T-helper 2 cell treated with Interferon-gamma antibody and Interleukin-4, amounts not matched to agents 5 μg/mL and 100 μg/mL, for 36 hours (primary cell): ENCODE data around the gene TTC31.
"Not testable (repeated sequence)": the region's sequence is repeated elsewhere in the genome, so short reads cannot be mapped to it uniquely, and the experiment has no call there.

Experiments
- DNase-seq: peaks from one replicate; pipeline ENCODE4 v3.0.0; 2021; ENCODE audit warnings: low spot score
- H3K27ac Mint-ChIP-seq: one replicate; pipeline ENCODE4 v1.8.0; 2021; ENCODE audit warnings: mild to moderate bottlenecking, mixed read lengths
- H3K27me3 Mint-ChIP-seq: one replicate; pipeline ENCODE4 v1.8.0; 2021; ENCODE audit warnings: low read depth, mixed read lengths
- H3K36me3 Mint-ChIP-seq: one replicate; pipeline ENCODE4 v1.8.0; 2021; ENCODE audit warnings: low read depth, mixed read lengths
- H3K4me1 Mint-ChIP-seq: one replicate; pipeline ENCODE4 v1.8.0; 2021; ENCODE audit warnings: low read depth, mixed read lengths
- H3K4me3 Mint-ChIP-seq: one replicate; pipeline ENCODE4 v1.8.0; 2022; ENCODE audit warnings: mild to moderate bottlenecking, moderate library complexity, mixed read lengths
- H3K9me3 Mint-ChIP-seq: one replicate; pipeline ENCODE4 v1.8.0; 2021; ENCODE audit warnings: mixed read lengths

The TTC31 gene

DNA sequence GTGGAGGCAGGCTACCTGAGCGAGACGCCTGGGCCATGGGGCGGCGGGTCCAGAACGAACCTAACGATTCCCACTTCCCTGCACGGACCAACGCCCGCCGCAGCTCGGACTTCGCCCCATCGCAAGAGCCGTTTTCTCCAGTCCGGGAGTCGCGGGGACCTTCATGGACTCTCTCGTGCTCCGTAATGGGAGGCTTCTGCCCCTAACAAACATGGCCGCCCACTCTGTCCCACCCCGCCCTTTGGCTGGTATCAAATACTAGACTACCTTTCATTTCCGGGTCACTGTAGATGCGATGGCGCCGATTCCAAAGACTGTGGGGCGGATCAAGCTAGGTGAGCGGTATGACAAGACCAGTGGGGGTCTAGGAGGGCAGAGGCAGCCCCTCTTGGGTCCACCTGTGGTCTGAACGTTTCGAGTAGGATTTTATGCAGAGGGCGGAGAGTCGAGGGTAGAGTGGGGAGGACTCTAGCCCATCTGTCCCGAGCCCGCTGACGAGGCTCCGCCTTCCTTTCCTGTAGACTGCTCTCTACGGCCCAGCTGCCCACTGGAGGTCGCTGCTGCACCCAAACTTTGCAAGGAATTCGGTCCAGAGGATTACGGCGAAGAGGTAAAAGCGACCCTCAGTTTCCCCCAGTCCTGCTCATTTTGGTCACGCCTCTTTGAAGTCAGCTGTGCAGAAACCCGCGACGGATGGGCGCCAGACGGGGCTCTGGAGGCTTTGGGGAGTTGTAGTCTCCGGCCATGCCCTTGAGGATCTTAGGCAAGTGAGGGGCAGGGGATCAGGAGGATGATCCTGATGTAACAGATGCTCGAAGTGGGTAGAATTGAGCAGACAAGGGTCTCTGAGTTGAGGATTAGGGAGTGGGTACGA, at the start of gene TTC31, which contains the start of gene CCDC142:
Gene TTC31, plus strand, starts transcription at position 281 of the 874 bp plus-strand sequence. Its CDS starts 15 bp downstream, at position 296.
Gene CCDC142, minus strand, starts transcription at position 198 of the 874 bp plus-strand sequence. Its CDS starts 161 bp downstream, at position 37.
- Mint-ChIP-seq H3K4me1 (peaks cover 25% of the 10 kb centered on the region), H3K36me3 (peaks cover 39% of the 10 kb centered on the region), H3K4me3 (peak within 1 kb of the TSS; percentile 99), H3K27ac (peak within 1 kb of the TSS; percentile 99), H3K9me3 (no peaks in the 10 kb centered on the region), H3K27me3 (no peaks in the 10 kb centered on the region)
- peak; percentile 91 for DNase-seq

DNA sequence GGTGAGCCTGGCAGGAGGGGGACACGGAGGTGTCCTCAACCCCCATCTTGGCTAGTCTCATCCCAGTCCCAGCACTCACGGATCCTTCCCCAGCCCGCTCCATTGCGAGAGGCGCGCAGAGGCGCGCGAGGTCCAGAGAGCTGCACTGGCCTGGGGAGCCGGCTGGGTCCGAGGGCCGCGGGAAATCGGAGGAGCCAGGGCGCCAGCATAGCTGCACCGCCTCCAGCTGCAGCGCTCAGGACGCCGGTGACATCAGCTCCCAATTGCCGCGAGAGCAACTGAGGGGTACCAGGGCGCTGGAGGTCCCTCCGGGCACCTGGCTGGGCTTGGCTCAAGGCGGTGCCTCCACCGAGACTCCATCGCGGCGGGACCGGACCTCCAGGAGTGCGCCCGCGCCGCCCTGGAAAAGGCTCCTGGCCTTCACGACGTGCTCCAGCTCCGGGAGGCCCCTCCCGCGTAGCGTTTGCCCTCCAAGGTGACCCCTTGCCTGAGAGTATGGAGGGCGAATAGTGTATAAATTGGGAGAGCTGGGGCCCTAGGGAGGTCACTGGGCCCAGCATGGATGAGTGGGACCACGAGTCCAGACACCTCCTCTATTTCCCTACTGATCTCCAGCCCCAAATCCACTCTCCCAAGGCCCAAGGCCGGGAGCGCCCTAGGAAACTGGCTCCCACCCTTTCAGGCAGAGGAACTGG, 46.6 kb upstream of the TTC31 start:
- DNase-seq = no peak
- Mint-ChIP-seq H3K27ac (no peak overlapping the region), H3K27me3 (peaks cover 21% of the 10 kb centered on the region), H3K4me1 (no peaks in the 10 kb centered on the region), H3K36me3 (no peaks in the 10 kb centered on the region), H3K4me3 (no peak overlapping the region), H3K9me3 (no peaks in the 10 kb centered on the region)

DNA sequence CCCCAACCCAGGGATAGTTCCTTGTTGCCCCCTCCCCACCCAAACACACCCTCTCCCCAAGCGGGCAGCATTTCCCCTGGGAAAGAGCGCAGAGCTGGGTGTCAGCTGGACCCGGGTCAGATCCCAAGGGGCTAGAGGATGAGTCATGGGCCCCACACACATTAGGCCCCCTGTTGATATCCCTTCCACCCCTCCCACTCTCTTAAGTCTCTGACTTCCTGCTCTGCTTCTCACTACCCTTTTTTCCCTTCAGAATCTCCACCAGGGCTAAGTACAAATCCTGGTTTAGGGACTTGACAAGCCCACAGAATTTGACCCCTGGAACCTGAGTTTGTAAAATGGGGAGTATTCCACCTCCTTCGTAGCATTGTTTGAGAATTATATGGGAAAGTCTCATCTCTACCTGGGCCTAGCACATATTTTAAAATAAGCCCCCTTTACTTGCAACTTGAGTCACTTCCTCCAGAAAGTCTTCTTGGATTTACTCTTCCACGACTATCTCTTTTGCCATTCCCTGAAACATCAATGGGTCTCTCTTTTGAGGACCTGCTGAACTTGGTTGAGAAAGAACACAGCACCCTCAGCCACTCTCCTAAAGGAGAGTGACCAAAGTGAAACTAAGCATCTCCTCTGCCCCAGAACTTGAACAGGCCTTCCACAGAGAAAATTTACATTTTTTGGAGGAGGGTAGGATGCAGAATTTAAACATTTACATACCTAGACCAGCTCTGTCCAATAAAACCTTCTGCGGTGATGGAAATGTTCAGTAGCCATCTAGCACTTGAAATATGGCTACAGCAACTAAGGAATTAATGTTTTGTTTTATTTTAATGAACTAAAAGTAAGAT, 45.8 kb upstream of the TTC31 start:
- no peak for DNase-seq
- peaks cover under 1% of the 10 kb centered on the region for H3K4me1 Mint-ChIP-seq
- H3K27me3 Mint-ChIP-seq = peaks cover 22% of the 10 kb centered on the region
- H3K27ac Mint-ChIP-seq = no peak overlapping the region
- H3K36me3 Mint-ChIP-seq = no peaks in the 10 kb centered on the region
- no peaks in the 10 kb centered on the region for H3K9me3 Mint-ChIP-seq
- H3K4me3 Mint-ChIP-seq = no peak overlapping the region

DNA sequence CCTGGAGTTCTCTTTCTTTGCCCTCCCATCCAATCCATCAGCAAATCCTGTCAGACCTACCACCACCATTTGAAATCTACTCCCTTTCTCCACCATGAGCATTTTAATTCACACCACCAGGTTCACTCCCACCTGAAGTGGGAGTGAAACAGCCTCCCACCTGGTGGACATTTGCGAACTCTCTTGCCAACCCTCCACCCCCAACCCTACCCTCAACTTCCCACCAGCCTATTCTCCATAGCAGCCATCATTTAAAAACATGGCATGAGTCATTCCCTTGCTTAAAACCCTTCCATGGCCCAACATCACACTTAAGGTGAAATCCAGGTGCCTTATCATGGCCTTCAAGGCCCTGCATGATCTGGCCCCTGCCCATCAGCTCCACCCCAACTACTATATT, 44.6 kb upstream of the TTC31 start:
- no peak overlapping the region for H3K27ac Mint-ChIP-seq
- no peak for DNase-seq
- H3K36me3 Mint-ChIP-seq = peaks cover 1% of the 10 kb centered on the region
- H3K9me3 Mint-ChIP-seq = no peaks in the 10 kb centered on the region
- no peak overlapping the region for H3K4me3 Mint-ChIP-seq
- H3K27me3 Mint-ChIP-seq = peaks cover 31% of the 10 kb centered on the region
- peaks cover 2% of the 10 kb centered on the region for H3K4me1 Mint-ChIP-seq

DNA sequence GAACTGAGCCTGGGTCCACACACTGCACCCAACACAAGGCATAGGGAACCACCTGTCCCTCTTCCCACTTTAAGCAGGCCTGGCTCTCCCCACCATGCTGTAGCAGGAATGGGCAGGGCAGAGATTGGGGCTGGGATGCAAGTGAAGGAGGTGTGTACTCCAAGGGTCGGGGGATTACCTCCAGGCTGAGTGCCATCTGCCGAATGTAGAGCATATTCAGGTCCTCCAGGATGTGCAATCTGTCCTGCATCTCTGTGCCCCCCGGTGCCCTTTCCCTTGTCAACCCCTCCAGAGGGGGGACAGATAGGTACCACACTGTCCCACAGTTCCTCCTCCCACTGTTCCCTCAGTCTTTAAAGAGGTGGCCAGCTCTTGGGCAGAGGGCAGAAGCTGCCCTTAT, 43.5 kb upstream of the TTC31 start:
- no peak for DNase-seq
- Mint-ChIP-seq H3K27me3 (peaks cover 37% of the 10 kb centered on the region), H3K4me1 (peaks cover 2% of the 10 kb centered on the region), H3K9me3 (no peaks in the 10 kb centered on the region), H3K27ac (no peak overlapping the region), H3K4me3 (no peak overlapping the region), H3K36me3 (peaks cover 1% of the 10 kb centered on the region)

DNA sequence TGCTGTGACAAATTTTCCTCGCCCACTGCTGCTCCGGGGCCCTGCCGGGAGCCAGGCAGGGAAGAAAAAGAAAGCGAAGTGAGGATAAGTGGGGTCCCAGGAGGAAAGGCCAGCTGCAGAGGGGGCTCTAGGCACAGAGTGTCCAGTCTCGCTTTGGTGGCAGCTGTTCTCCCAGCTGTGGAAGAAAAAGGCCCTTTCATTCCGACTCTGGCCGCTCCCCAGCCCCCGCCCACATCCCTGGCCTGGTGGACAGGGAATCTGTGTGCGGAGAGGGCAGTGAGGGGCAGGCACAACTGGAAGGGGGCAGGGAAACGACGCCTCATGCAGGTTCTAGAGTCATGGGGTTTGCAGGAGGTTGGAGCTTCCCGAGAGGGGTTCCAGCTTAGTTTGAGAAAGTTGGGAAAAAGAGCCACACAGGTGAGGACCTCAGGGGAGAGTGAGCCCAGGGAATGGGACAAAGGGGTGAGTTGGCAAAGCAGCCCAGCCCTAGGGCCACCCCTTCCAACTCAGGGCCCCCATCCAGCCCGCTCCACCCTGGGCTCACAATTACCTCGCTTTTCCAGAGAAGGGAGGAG, 43.0 kb upstream of the TTC31 start:
- Mint-ChIP-seq H3K36me3 (peaks cover 1% of the 10 kb centered on the region), H3K9me3 (no peaks in the 10 kb centered on the region), H3K27me3 (peaks cover 43% of the 10 kb centered on the region), H3K27ac (no peak overlapping the region), H3K4me1 (peaks cover 2% of the 10 kb centered on the region), H3K4me3 (no peak overlapping the region)
- no peak for DNase-seq

DNA sequence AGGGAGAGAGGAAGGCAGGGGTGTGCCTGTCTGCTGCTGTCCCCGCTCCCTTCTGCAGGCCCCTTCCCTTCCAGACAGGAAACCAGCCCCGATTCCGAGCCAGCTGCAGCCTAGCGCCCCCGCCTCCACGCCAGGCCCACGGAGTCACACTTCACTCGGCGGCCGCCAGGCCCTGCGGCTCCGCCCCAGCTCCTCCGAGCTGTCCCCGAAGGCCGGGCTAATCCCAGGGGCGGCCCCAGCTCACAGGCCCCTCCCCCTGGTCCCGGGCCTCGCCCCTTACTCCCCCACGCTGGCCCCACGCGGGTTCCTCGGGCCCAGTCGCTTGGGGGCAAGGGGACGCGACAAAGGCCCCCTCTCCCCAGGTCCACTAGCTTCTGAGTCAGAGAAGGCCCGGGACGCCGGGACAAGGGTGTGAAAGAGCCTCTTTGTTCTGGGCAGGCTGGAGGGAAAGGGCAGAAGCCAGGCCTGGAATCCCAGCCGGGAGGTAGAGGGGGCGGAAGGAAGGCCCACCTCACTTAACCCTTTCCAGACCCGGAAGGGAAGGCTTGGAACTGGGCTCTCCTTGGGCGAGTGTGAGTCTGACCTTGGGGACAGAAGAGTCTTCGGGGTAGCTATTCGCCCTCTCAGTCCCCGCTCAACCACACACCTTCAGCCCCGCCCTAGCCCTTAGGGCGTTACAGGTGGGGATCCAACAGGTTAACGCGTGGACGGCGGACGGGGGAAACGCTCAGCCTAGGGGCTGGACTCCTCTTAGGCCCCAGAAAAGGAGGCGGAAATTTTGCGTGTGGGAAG, 42.3 kb upstream of the TTC31 start:
- Mint-ChIP-seq H3K4me1 (peaks cover 2% of the 10 kb centered on the region), H3K9me3 (no peaks in the 10 kb centered on the region)

DNA sequence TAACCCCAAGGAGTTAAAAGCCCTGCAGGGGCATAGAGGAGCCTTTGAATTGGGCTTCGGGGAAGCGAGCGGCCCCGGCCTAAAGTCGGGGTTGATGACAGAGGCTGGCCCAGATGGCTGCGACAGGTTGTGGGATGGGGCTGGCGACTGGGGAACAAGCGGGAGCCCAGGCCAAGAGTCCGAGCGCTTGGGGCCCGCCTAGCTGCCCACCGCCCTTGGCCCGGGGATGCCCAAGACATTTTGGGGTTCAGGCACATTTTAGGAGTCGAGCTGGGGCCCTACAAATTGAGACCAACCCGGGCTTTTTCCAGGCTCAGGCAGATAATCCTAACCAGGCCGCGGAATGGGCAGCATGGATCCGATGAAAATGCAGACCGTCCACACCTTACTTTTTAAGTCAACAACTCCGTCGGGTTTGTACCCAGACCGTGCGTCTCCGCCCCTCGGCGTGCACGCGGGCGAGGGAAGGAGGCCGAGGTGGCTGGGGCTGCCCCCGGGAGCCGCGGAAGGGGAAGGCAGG, 41.7 kb upstream of the TTC31 start:
- Mint-ChIP-seq H3K4me1 (peaks cover 2% of the 10 kb centered on the region), H3K27ac (no peak overlapping the region), H3K9me3 (no peaks in the 10 kb centered on the region), H3K36me3 (peaks cover 1% of the 10 kb centered on the region), H3K4me3 (peak overlapping the region; percentile 60), H3K27me3 (peaks cover 47% of the 10 kb centered on the region)
- no peak for DNase-seq

More for the DNA sequence above, 42.3 kb upstream of the TTC31 start:
- H3K4me3 Mint-ChIP-seq = peak overlapping the region; percentile 60
- peak; percentile 34 for DNase-seq
- H3K36me3 Mint-ChIP-seq = peaks cover 1% of the 10 kb centered on the region
- H3K27ac Mint-ChIP-seq = no peak overlapping the region
- peaks cover 47% of the 10 kb centered on the region for H3K27me3 Mint-ChIP-seq

DNA sequence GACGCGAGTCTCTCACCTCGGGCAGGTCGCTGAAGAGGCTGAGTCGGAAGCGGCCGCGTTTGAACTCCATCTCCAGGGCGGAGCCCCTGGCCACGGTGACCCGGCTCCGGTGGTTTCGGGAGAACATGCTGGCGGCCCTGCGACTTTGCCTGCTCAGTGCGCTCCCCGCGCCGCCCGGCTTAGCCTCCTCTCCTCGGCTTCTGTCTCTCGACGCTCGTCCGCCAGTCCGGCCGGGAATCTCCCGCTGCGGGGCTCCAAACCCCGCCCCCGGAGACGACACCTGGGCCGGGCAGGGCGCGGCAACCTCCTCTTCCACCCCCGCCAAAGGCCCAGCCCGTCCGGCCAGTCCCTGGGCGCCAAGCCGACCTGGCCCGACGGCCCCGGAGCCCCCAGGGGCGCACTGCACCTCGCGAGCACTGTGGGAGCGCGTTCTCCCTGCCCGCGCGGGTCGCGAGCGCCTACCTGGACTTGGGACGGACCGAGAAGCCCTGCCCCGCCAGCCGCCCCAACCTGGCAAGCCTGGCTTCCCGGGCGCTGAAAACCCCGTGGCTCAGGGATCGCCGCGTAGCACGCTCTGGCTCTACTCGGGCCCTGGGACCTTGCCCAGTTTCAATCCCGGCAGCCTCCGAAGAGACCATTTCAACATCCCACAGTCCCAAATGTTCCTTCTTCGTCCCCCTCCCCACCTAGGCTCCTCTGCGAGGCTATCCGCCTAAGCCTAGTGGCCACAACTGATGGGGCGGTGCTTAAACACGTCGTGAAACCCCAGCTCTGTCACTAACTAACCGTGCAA, 41.0 kb upstream of the TTC31 start, which contains the start of gene RTKN:
Gene RTKN, minus strand, starts transcription at position 248 of the 793 bp plus-strand sequence. Its CDS starts 121 bp downstream, at position 127.
- H3K9me3 Mint-ChIP-seq = no peaks in the 10 kb centered on the region
- H3K27ac Mint-ChIP-seq = no peak within 1 kb of the TSS
- H3K36me3 Mint-ChIP-seq = peaks cover 1% of the 10 kb centered on the region
- no peak for DNase-seq
- H3K27me3 Mint-ChIP-seq = peaks cover 47% of the 10 kb centered on the region
- peaks cover 2% of the 10 kb centered on the region for H3K4me1 Mint-ChIP-seq
- H3K4me3 Mint-ChIP-seq = peak within 1 kb of the TSS; percentile 81

DNA sequence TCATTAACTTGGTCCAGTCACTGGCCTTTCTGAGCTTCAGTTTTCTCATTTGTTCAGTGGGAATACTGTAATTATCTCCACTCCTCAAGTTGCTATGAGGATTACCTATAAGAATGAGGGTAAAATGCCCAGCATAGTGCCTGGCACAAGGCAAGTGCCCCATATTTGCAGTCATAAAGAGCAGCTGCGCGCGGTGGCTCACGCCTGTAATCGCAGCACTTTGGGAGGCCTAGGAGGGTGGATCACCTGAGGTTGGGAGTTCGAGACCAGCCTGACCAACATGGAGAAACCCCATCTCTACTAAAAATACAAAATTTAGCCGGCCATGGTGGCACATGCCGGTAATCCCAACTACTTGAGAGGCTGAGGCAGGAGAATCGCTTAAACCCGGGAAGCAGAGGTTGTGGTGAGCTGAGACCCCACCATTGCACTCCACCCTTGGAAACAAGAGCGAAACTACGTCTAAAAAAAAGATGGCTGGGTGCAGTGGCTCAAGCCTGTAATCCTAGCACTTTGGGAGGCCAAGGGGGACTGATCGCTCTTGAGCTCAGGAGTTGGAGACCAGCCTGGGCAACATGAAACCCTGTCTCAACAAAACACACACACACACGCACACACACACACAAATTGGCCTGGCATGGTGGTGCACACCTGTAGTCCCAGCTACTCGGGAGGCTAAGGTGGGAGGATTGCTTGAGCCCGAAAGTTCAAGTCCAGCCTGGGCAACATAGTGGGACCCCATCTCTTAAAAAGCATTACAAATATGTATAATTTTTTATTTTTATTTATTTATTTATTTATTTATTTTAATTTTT, 40.2 kb upstream of the TTC31 start:
- H3K36me3 Mint-ChIP-seq, DNase-seq, H3K9me3 Mint-ChIP-seq, H3K4me1 Mint-ChIP-seq, H3K27ac Mint-ChIP-seq: not testable (repeated sequence)
- peaks cover 52% of the 10 kb centered on the region for H3K27me3 Mint-ChIP-seq
- peak overlapping the region; percentile 81 for H3K4me3 Mint-ChIP-seq

DNA sequence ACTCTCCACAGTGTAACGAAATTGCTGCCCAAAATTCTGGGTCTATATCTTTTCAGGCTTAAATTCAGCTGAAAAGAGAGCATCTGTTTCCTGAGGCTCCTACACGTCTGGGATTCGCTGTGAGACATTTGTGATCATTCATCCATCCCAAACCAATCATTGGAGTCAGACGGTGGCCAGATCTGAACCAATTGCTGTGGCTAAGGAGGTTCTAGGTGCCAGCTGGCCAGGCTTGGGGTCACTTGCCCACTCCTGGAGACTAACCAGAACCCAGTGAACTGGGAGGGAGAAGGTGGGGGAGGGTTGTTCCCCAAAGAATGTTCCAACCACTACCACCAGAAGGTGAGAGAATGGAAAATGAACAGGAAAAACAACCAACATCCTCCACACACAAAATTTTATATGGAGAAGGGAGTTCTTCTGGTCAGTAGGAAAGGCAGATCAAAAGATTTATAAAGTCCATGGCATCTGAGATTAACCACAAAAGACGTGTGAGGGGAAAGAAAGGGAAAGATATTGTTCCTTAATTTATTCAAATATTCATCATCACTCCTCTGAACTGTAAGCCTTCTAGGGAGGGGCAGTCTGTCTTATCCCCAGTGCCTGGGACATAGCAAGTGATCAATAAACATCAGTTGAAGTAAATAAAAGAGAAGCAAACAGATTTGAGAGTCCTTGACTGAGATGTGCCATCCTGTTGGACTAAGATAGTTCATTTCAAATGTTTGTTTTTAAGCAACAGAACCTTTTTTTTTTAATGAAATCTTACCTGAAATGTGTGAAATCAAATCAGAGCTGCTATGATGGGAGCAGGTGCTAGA, 38.2 kb upstream of the TTC31 start:
- no peaks in the 10 kb centered on the region for H3K9me3 Mint-ChIP-seq
- H3K4me1 Mint-ChIP-seq = peaks cover 2% of the 10 kb centered on the region
- no peak overlapping the region for H3K4me3 Mint-ChIP-seq
- DNase-seq = no peak
- H3K27me3 Mint-ChIP-seq = peaks cover 43% of the 10 kb centered on the region
- no peak overlapping the region for H3K27ac Mint-ChIP-seq
- peaks cover 1% of the 10 kb centered on the region for H3K36me3 Mint-ChIP-seq
